GM19395 (cell line): ENCODE results near the gene MTG2.

ENCODE experiments used
- ATAC-seq: cut with Tn5 transposase; IDR thresholded peaks from one replicate; pipeline ENCODE4 v1.9.1; 2021; ENCODE audit warnings: mild to moderate bottlenecking, moderate library complexity; ENCODE audit not compliant: unreplicated experiment

MTG2 gene

DNA sequence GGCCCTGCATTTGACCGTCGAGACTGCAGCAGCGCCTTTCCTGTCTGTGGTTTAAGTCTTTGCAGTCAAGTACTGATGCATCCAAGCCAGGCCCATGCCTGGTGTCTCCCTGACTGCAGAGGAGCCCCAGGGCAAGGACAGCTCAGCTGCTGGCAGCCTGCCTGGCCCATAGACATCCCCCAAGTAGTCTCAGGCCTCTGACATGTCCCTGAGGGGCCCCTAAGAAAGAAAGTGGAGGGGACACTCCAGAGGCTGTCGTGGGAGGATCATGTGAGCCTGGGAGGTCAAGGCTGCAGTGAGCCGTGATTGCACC is 19.2 kb downstream of the MTG2 start:
- no peak for ATAC-seq

DNA sequence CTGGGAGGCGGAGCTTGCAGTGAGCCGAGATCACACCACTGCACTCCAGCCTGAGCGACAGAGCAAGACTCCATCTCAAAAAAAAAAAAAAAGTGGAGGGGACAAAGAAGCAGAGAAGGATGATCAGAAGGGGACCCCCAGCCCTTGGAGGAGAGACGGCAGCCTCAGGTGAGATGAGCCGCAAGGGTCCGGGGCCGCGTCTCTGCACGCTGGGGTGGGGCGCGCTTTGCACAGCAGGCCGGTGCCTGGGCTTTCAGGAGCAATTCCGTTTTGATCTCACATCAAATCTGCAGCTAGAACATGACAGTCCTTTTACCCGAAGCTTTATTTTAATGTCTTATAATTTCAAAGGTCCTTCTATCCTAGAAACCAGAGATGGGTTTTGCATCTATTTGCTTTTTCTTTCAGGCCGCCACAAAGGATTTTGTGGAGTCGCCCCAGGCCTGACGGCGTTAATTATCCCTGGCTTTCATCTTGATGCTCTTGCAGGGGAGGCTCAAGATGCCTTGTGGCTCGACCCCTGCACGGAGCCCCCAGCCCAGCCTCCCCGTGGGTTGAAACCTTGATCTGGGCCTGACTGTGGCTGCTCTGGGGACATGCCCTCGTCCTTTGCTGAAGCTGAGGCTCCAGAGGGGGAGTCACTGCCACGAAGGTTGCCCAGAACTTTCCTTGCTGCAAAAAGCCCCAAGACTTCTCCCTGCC is 20.0 kb downstream of the MTG2 start:
- no peak for ATAC-seq

DNA sequence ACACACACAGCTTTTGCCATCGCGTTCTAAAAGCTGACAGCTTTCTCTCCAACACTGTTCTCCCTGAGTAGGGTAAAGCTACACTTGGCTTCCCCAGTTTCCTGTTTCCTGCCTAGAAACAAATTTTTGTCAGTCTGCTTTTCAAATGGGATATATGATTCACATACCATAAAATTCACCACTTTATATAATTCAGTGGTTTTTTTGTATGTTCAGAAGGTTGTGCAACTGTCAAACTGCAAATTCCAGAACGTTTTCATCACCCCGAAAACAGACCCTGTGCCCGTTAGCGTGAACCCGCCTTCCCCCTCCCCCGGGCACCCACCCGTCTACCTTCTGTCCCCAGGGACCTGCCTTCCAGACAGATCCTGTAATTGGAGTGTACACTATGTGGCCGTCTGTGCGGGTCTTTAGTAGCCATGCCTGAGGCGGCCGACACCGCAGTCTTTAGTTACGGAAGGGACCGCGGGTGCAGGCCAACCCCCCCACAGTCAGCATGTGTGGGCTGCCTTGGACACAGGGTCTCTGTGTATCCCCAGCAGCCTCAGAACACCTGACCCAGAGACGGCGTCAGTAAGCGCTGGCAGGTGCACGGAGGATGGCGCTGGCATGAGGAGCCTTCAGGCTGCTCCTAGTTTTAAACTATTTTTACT is 20.7 kb downstream of the MTG2 start:
- ATAC-seq: no peak

DNA sequence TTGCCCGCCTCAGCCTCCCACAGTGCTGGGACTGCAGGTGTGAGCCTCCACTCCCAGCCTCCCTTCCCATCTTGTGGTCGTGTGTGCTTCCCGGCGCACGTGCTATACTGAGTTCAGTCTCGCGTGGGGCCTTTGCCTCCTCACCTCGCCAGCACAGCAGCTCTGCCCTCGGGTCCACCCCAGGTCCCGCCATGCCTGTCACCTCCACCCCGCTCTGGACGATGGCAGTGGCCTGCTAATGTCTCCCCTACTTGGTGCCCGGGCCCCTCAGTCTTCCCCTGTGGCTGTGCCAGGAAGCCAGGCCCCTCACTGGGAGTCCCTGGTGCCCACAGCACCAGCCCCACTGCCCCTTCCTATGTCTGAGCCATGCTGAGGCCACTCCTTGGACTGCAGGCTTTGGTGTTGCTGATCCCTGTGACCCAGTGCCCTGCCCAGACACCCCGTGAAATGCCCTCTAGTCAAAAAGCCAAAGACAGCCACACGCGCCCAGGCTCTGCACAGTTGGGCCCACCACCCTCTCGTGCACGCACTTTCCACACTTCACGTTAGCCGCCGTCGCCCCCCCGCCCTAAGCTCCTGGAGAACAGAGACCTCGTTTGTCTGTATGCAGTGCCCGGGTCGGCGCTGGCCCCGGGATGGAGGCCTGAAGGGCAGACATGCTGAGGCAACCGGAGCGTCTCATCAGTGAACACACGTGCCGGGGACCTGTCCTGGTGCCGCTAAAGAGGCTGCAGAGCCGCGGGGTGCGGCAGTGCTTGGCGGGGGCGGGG is 23.0 kb downstream of the MTG2 start:
- no peak for ATAC-seq

DNA sequence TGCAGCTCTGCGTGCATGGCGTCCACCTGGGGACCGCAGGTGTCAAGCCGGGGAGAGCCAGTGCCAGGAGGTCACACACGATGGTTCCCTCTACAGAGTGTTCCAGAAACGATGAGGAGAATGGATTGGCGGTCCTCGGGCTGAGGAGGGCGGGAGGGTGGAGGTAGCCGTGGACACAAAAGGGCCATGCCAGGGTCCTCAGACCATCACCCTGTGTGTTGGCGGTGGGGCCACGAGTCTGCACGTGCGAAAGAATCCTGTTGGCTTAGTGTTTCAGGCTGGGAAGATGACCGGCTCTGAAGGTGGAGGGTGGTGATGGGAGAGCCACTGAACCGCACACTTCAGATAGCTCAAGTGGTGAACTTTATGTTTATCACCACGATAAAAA is 23.6 kb downstream of the MTG2 start:
- ATAC-seq: no peak

DNA sequence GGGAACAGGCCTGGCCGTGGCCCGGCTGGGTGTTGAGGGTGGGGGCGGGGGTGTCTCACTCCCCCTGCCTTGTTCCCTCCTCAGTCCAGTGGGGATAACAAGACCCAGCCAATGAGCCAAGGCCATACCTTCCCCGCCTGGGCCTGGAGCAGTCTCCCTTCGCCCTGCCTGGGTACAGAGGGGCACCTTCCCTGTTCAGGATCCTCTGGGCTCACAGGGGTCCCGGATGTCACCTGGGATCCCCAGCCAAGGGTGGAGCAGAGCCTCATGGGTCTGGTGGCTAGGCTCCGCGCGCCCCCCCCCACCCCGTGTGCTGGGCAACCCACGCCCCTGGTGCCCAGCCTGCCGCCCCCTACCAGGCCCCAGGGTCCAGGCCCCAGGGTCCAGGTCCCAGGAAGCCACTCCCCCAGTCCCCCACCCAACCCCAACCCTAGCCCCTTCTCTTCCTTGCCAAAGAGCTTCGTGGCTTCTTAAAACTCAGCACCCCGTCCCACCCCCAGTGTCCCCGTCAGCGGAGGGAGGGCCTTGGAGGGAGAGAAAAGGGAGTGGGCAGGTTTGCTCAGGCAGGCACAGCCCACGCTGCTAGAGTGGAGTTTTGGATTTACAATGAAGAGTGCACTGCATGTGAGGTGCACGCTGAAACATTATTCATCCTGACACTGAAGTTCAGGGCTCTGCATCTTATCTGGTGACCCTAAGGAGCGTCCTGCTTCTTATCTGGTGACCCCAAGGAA is 25.4 kb downstream of the MTG2 start:
- ATAC-seq: no peak

DNA sequence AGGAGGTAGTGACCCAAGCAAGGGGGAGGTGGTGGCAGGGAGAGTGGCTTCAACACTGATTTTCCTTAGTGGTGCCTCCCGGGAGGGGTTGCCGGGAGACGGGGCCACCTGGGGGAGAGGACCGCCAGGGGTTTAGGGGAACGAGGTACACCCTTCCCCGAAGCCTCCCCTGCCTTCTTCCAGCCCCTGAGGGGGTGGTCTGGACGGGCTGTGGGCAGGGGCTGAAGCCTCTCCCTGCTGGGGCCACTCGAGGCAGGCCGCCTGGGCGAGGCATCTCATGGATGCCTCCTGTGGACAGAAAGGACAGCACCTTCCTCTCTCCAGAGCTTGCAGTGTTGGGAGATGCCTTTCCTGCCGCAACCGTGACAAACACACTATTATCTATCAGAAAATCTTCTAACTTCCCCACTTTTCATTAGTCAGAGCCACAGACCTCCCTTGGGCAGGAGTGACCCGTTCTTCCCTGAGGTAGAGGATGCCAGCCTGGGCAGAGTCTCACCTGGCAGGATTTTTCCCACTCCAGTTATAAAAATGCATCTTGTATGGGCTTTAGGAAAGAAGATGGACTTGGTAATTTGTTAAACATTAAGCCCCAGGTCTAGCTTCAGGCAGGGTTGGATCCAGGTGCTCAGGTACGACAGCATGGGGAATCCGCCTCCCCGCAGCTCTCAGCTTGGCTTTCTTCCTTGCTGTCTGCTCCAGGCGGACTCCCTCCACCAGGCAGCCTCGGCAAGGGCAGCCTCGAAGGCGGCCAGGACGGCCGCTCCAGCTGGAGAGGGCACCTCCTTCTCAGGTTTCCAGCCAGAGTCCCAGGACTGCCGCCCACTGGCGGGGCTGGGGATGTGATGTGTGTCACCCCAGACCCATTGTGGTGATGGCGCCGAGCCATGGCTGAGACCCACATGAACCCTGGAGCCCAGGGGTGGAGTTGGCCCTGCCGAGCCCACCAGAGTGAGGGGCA is 26.2 kb downstream of the MTG2 start:
- no peak for ATAC-seq

DNA sequence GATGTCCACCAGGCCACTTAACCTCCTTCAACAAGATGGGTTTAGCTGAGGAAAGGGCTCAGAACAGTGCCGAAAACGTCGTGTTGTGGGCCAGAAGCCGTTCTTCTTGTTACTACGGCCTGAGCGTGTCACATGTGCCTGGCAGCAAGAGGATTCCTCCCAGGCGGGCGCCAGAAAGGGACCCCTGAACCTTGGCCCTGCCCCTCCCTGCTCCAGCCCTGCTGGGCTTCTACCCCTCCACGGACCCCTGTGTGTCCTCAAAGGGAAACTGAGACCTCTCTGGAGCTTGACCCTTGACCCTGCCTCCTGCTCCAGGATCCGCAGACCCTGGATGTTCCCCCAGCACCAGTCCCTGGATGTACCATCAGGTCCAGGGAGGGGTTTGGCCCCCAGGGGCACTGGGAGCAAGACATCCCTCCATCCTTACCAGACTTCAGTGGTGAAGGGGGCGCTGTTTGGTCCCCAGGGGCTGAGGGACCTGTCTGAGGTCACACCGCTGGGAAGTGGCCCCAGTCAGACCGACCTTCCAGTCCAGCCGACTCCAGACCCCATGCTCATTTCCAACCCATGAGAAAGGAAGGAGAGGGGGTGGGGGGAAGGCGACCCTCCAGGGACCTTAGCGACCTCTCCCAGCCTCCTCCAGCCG is 27.1 kb downstream of the MTG2 start:
- no peak for ATAC-seq

DNA sequence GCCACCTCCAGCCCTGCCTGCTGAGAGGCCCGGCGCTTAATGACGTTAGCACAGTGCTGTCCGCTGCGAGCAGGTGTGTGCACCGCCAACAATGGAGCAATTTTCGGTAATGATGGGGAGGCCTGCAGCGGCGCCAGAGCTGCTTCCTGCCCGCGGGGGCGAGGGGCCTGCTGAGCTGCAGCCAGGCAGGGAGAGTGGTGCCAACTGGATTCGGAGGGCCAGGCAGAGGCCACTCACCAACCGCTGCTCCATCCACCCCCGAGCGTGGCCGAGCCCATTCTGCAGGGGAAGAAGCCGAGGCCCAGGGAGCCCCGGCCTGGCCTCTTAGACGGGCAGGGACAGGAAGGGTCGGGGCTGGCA is 27.6 kb downstream of the MTG2 start:
- no peak for ATAC-seq

DNA sequence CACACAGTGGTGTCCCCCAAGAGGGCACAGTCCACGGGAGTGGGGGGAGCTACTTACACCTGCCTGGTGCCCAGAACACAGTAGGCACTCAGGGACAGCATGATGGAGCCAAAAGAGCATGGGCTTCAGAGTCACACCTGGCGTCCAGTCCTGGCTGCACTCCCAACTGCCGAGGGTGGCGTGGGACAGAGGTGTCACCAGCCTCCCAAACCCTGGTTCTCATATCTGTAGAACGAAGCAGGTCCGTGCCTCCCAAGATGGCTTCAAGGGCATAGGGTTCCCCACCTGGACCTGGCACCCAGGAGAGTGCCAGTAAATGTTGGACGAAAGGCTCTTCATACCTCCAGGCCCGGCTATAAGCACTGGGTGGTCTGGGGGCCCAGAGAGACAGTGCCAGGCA is 28.4 kb downstream of the MTG2 start:
- no peak for ATAC-seq

DNA sequence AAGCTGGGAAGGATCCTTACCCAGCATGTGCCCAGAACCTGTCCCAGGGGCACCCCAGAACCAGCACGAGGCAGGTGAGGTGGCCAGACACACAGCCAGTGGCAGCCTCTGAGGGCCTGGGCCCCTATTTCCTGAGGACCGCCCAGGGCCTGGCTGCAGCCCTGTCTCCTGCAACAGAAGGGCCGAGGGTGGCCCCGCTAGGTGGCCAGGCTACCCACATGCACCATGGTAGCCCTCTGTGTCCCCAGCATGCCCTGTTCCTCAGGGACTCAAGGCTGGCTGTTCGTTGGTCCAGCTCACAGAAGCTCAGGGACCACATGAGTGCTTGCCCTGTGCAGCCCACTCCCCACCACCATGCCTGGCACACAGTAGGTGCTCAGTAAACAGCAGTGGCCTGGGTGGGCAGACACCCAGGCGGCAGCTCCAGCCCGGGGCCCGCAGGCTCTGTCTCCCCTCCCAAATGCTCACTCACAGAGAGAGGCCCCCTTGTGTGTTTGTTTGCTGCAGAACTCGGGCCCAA is 29.0 kb downstream of the MTG2 start:
- no peak for ATAC-seq

DNA sequence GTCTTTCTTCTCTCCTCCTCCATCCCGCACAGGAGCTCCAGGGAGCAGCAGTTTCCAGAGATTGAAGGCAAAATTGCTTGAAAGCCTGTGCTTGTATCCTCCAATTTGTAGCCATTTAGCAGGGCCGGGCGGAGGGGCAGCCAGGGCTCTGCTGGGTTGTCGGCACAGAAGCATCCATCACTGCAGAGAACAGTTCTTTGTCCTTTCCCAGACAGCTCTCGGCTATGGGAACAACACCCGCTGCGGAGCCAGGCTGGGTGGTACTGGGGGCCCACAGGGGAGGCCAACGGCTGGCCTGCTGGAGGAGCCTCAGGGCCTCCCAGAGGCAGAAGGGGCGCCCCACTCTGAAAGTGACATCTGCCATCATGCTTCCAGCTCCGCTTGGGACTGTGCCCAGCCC is 29.5 kb downstream of the MTG2 start:
- ATAC-seq: no peak

DNA sequence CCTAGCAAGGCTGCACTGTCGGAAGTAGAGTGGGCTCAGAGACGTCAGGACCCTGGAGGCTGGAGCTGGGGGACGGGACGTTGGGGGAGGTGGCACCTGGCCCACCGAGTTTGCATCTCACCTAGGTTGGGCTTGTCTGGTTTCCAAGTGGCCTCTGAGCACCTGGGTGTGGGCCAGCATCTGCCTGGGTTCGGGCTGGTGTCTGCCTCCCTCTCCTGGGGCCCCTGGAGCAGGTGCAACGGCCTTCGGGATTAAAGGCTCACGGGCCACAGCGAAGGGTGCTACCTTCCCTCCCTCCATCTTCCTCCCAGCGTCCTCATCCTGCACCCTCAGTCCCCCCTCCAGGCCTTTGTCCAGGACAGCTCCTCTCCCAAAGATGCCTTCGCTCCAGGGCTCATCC is 31.2 kb downstream of the MTG2 start:
- no peak for ATAC-seq

DNA sequence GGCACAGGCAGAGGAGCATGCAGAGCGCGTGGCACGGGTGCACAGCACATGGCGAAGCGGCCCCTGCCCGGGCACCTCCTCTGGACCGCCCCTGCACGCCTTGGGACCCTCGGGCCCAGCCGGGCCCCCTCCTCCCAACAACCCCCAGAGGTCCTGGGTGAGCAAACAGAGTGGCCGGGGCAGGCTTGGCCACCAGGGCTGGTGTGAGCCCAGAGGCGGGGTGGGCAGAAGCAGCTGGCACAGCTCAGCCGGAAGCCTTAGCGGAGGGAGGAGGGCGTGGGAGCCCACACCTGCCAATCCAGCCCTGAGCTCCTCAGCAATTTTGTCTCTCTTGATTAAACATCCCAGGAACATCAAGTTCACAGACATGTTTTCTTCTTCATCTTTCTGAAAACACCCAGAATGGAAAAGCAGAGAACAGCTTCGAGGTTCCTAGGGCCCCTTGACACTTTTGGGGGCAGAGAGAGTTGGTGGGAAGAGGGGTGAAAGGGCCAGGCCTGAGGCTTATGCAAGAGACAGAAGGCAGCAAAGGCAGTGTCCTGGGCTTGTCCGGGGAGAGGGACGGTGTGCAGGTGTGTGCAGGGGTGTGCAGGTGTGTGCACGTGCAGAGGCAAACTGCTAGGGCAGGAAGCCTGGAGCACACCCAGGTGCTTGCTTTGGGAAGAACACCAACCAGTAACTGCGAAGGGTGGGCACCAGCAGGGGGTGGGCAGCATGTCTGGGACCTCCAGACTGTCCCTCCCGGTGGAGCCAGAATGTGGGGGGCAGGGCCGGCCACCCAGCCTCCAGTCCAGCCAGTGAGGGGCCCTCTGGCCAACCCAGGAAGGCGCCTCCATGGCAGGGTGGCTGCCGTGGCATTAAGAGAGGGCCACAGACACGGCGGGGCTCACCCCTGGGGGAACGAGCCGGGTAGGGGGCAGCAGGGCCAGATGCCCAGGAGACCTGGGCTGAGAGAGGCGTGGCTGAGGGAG is 32.5 kb downstream of the MTG2 start:
- no peak for ATAC-seq

DNA sequence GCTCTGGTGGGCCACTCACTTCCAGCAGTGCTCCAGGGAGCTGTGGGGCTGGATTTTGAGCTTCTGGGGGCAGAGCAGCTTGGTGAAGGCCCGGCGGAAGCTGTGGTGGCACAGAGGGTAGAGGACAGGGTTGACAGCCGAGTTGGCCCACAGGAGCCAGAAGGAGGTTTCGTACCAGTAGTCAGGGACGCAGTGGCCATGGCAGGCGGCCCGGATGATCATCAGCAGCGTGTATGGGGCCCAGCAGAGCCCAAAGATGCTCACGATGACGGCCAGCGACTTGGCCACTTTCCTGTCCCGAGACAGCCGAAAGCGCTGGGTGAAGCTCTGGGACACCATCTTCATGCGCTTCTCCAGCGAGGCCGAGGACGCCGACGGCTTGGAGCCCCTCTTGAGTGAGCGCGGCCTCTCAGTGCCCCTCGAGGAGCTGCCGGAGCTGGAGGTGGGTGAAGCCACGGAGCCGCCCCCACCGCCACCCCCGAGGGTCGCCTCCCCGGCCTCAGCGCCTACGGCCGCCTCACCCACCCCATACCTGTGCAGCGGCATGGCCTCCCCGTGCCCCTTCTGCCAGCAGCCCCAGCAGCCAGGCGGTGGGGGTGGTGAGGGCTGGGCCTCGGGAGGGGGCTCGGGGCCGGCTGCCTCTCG is 33.3 kb downstream of the MTG2 start:
- ATAC-seq: no peak

DNA sequence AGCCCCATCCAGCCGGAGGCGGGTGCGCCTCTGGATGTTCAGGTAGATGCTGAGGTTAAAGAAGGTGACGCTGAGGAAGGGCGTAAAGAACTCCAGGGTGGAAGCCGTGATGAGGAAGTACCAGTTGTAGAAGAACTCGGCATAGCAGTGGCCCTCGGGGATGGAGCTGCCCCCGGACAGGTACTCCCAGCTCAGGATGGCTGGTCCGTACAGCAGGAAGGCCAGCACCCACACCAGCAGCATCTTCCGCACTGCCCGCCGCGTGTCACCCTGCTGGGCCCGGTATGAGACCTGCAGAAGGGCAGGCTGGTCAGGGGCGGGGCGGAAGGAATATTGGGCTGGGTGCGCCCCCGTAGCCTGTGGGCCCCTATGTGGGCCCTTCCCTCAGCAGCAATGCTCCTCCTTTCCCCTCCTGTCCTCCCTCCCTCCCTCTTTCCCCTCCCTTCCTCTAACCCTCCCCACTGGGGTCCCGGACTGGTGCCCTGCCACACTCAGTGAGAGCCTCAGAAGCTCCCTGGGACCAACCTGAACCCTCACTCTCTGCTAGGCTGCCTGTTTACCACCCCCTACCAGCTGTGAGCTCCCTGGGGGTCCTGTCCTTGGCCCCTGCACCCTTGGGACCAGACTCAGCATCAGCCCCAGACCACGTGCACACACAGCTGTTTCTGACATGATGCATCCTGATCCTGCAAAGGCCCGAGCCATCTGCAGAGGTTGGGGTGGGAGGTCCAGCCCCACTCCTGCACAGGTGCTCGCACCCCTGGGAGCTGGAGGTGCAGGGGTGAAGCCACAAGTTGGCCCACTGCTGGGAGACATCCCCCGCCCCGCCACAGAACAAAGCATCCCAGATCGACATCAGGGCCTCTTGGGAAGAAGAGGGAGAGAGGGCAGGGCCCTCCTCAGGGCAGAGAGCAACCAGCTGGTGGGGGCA is 34.1 kb downstream of the MTG2 start:
- ATAC-seq: no peak
